CD4-positive, alpha-beta T cell (primary cell): ENCODE measurements around the gene ZMAT5. TPM values are rescaled to one million over a fixed set of nuclear protein-coding genes. Genes with fewer than 3 reads are reported as not detected.
A peak's percentile ranks its signal among the peaks of the same experiment; 100 is the strongest.

Source experiments
- ATAC-seq: fragments of 200-7000 bp; cut with Tn5 transposase; one replicate; pipeline ENCODE4 v1.10.0; 2022; ENCODE audit warnings: mild to moderate bottlenecking; ENCODE audit not compliant: poor library complexity
- CTCF ChIA-PET: fragments of 350-600 bp; sonication (Branson Sonifier 250); formaldehyde crosslinking; loops from one replicate; lab custom pipeline; 2021; ENCODE audit warnings: antibody characterized with exemption, inconsistent platforms; lab: Charles Lee
- POLR2A ChIA-PET: fragments of 350-600 bp; sonication (Branson Sonifier 250); formaldehyde crosslinking; loops from one replicate; lab custom pipeline; 2021; ENCODE audit warnings: antibody characterized with exemption, inconsistent platforms; lab: Charles Lee
- DNase-seq, 14 experiments: peaks; one replicate each; pipeline ENCODE4 v3.0.0-alpha.2; 2013 to 2020; ENCODE audit warnings: mixed read lengths in 2 of 14
- H3K27ac ChIP-seq, 2 donors: one replicate each; pipeline versions ENCODE4 v1.5.1 to v1.7.0; 2013; ENCODE audit warnings: low read length in 2 of 2, low read depth in 1 of 2, mild to moderate bottlenecking in 1 of 2
- H3K27me3 ChIP-seq, 2 experiments: 1 replicate in 1 of 2; 2 replicates in 1 of 2; pipeline versions ENCODE4 v1.6.1 to v1.7.0; 2013; ENCODE audit warnings: low read length in 2 of 2, control low read depth in 1 of 2, mild to moderate bottlenecking in 1 of 2, moderate library complexity in 1 of 2; ENCODE audit not compliant: insufficient read depth in 2 of 2, control insufficient read depth in 1 of 2
- H3K36me3 ChIP-seq: one replicate; pipeline ENCODE4 v1.6.1; 2013; ENCODE audit warnings: low read length, control low read depth; ENCODE audit not compliant: insufficient read depth
- H3K4me1 ChIP-seq: one replicate; pipeline ENCODE4 v1.6.1; 2013; ENCODE audit warnings: low read length, control low read depth; ENCODE audit not compliant: insufficient read depth
- H3K4me3 ChIP-seq: one replicate; pipeline ENCODE4 v1.5.1; 2013; ENCODE audit warnings: mild to moderate bottlenecking, low read length, moderate library complexity
- H3K9me3 ChIP-seq, 2 experiments: 1 replicate in 1 of 2; 2 replicates in 1 of 2; pipeline versions ENCODE4 v1.6.1 to v1.7.0; 2013; ENCODE audit warnings: low read length in 2 of 2, mild to moderate bottlenecking in 2 of 2, control low read depth in 1 of 2, moderate library complexity in 1 of 2; ENCODE audit not compliant: control insufficient read depth in 1 of 2, insufficient read depth in 1 of 2
- H3K27ac Mint-ChIP-seq: one replicate; pipeline ENCODE4 v1.8.0; 2020; ENCODE audit warnings: mixed read lengths
- H3K27me3 Mint-ChIP-seq: one replicate; pipeline ENCODE4 v1.8.0; 2021; ENCODE audit warnings: mixed read lengths
- H3K36me3 Mint-ChIP-seq: one replicate; pipeline ENCODE4 v1.8.0; 2021; ENCODE audit warnings: low read depth, mixed read lengths
- H3K4me1 Mint-ChIP-seq: one replicate; pipeline ENCODE4 v1.8.0; 2021; ENCODE audit warnings: low read depth, mixed read lengths
- H3K4me3 Mint-ChIP-seq: one replicate; pipeline ENCODE4 v1.8.0; 2020; ENCODE audit warnings: mild to moderate bottlenecking, mixed read lengths
- H3K9me3 Mint-ChIP-seq: one replicate; pipeline ENCODE4 v1.8.0; 2020; ENCODE audit warnings: mixed read lengths
- CTCF ChIP-seq: fragments of 200-600 bp; IDR thresholded peaks from one replicate; pipeline ENCODE4 v1.8.0; 2022; ENCODE audit warnings: antibody characterized with exemption, mild to moderate bottlenecking
- intact Hi-C, 2 experiments: fragments of 100-400 bp; cut with DNase I in 1 of 2; cut with micrococcal nuclease in 1 of 2; formaldehyde crosslinking; loops; one replicate each; pipeline versions ENCODE4 v1.15.1 to v1.9.0; 2023 to 2025; cut with DNase I, micrococcal nuclease
- total RNA-seq, 174 experiments: library from RNA in 2 of 174; stranded (reverse) in 2 of 174; gene quantifications; one replicate each; pipeline ENCODE4 v1.2.3 and lab custom pipeline; 2021 to 2026

The ZMAT5 gene
- total RNA-seq, 2 experiments from 2014 or later: 5.6 to 6.6 TPM

GRCh38 chr22:29765905-29766631 is 739 bp downstream of the ZMAT5 start:
- no peaks in the 10 kb centered on the region for H3K27me3 ChIP-seq
- no peak for ATAC-seq
- peak overlapping the region; percentile 88 for H3K27ac Mint-ChIP-seq
- no peaks in the 10 kb centered on the region for H3K27me3 Mint-ChIP-seq
- H3K9me3 ChIP-seq: no peaks in the 10 kb centered on the region
- peak in 7 of 14 experiments; percentile 3 to 38 (median 14) for DNase-seq
- peaks cover 34% of the 10 kb centered on the region for H3K4me1 Mint-ChIP-seq
- peak overlapping the region; percentile 58 to 78 for H3K27ac ChIP-seq
- peak overlapping the region; percentile 83 for H3K4me3 ChIP-seq
- peak overlapping the region; percentile 98 for H3K4me3 Mint-ChIP-seq
- POLR2A ChIA-PET: interaction anchor here (0.6 to 1.9 kb wide), 12 partner anchors 9 to 658 kb away, joined by 3 to 14 read pairs (median 4); partner anchors contain the start of genes ASCC2 and THOC5
- H3K9me3 Mint-ChIP-seq: no peaks in the 10 kb centered on the region
- peaks cover 43% of the 10 kb centered on the region for H3K36me3 Mint-ChIP-seq
- peaks cover 19% of the 10 kb centered on the region for H3K36me3 ChIP-seq
- CTCF ChIA-PET: no interaction called here
- intact Hi-C loops: loop anchor here (1.0 to 10.0 kb wide), 9 partner anchors 72 to 1986 kb away; partner anchors contain the start of genes AP1B1 (in 1 of the 2), ASCC2 (in 1 of the 2), DEPDC5 (in 1 of the 2) and MTMR3 (in 1 of the 2)
- TF ChIP-seq CTCF: no peak
- peaks cover 30% of the 10 kb centered on the region for H3K4me1 ChIP-seq

GRCh38 chr22:29762263-29762662 is 4.5 kb downstream of the ZMAT5 start:
- TF ChIP-seq CTCF: no peak
- H3K4me1 ChIP-seq: peaks cover 15% of the 10 kb centered on the region
- Mint-ChIP-seq H3K27ac (no peak overlapping the region), H3K27me3 (no peaks in the 10 kb centered on the region), H3K4me1 (peaks cover 21% of the 10 kb centered on the region), H3K36me3 (peaks cover 7% of the 10 kb centered on the region), H3K9me3 (no peaks in the 10 kb centered on the region), H3K4me3 (no peak overlapping the region)
- no peak for ATAC-seq
- no peak overlapping the region for H3K4me3 ChIP-seq
- intact Hi-C loops: loop anchor here in 1 of 2 experiments (10.0 kb wide), 1 partner anchor 377 kb away; the partner anchor contains the start of gene AP1B1
- H3K36me3 ChIP-seq: no peaks in the 10 kb centered on the region
- DNase-seq: no peak
- POLR2A ChIA-PET: no interaction called here
- CTCF ChIA-PET: no interaction called here
- no peaks in the 10 kb centered on the region for H3K27me3 ChIP-seq
- H3K27ac ChIP-seq: no peak overlapping the region
- no peaks in the 10 kb centered on the region for H3K9me3 ChIP-seq

GRCh38 chr22:29758959-29759358 is 7.8 kb downstream of the ZMAT5 start:
- Histone ChIP-seq H3K27me3 (no peaks in the 10 kb centered on the region), H3K4me1 (no peaks in the 10 kb centered on the region), H3K9me3 (no peaks in the 10 kb centered on the region), H3K27ac (no peak overlapping the region), H3K4me3 (no peak overlapping the region), H3K36me3 (no peaks in the 10 kb centered on the region)
- no peak overlapping the region for H3K27ac Mint-ChIP-seq
- intact Hi-C loops: no loop called here
- ChIA-PET CTCF (no interaction called here), POLR2A (no interaction called here)
- H3K4me1 Mint-ChIP-seq: no peaks in the 10 kb centered on the region
- DNase-seq (no peak), ATAC-seq (no peak)
- no peaks in the 10 kb centered on the region for H3K9me3 Mint-ChIP-seq
- H3K4me3 Mint-ChIP-seq: no peak overlapping the region
- no peak for TF ChIP-seq CTCF
- H3K36me3 Mint-ChIP-seq: peaks cover 4% of the 10 kb centered on the region
- no peaks in the 10 kb centered on the region for H3K27me3 Mint-ChIP-seq
